ENCODE results near the gene GALNT13.
"Not testable (repeated sequence)": the region's sequence is repeated elsewhere in the genome, so short reads cannot be mapped to it uniquely, and the experiment has no call there.

Gene GALNT13

GRCh38 chr2:154433010-154433409, 561.3 kb downstream of the GALNT13 start:
- DNase-seq, result no peak

- no peak for DNase-seq
Measured at GRCh38 chr2:154437104-154437503, 565.4 kb downstream of the GALNT13 start.

- peak; percentile 19 for DNase-seq
Measured at GRCh38 chr2:154439156-154439555, 567.4 kb downstream of the GALNT13 start.

- DNase-seq, result no peak
Measured at GRCh38 chr2:154443919-154444318, 572.2 kb downstream of the GALNT13 start.

- DNase-seq, result no peak
Measured at GRCh38 chr2:154446324-154446723, 574.6 kb downstream of the GALNT13 start.

GRCh38 chr2:154447727-154448418, 576.2 kb downstream of the GALNT13 start:
- no peak for DNase-seq

GRCh38 chr2:154449951-154450658, 578.4 kb downstream of the GALNT13 start:
- no peak for DNase-seq

- DNase-seq, result no peak
Measured at GRCh38 chr2:154452471-154452870, 580.7 kb downstream of the GALNT13 start.

GRCh38 chr2:154452906-154453493, 581.3 kb downstream of the GALNT13 start:
- DNase-seq, result peak; percentile 12

- DNase-seq, result no peak
Measured at GRCh38 chr2:154455166-154455565, 583.4 kb downstream of the GALNT13 start.

GRCh38 chr2:154455866-154456265, 584.1 kb downstream of the GALNT13 start:
- DNase-seq, result no peak

- DNase-seq, result no peak
Measured at GRCh38 chr2:154457286-154457685, 585.6 kb downstream of the GALNT13 start.

GRCh38 chr2:154459286-154459685, 587.6 kb downstream of the GALNT13 start:
- DNase-seq, result no peak

- no peak for DNase-seq
Measured at GRCh38 chr2:154462634-154463033, 590.9 kb downstream of the GALNT13 start.

GRCh38 chr2:154466226-154466625, 594.5 kb downstream of the GALNT13 start:
- no peak for DNase-seq

GRCh38 chr2:154470376-154470775, 598.7 kb downstream of the GALNT13 start:
- no peak for DNase-seq

- DNase-seq, result not testable (repeated sequence)
Measured at GRCh38 chr2:154471492-154471891, 599.8 kb downstream of the GALNT13 start.

- no peak for DNase-seq
Measured at GRCh38 chr2:154477319-154477718, 605.6 kb downstream of the GALNT13 start.

GRCh38 chr2:154480521-154480920, 608.8 kb downstream of the GALNT13 start:
- no peak for DNase-seq

- peak; percentile 15 for DNase-seq
Measured at GRCh38 chr2:154481336-154481735, 609.6 kb downstream of the GALNT13 start.

- DNase-seq, result peak; percentile 5
Measured at GRCh38 chr2:154484338-154485099, 612.8 kb downstream of the GALNT13 start.

GRCh38 chr2:154488801-154489200, 617.1 kb downstream of the GALNT13 start:
- DNase-seq, result no peak

- DNase-seq, result no peak
Measured at GRCh38 chr2:154489266-154489858, 617.6 kb downstream of the GALNT13 start.
